NCI-H2227 (cell line): Measurements from ENCODE around the gene PARP12.

Source experiments
- DNase-seq: peaks from one replicate; lab custom pipeline; 2025; ENCODE audit not compliant: unreplicated experiment; lab: John Stamatoyannopoulos, UW

PARP12 gene

GRCh38 chr7:140060243-140060630, 2.5 kb downstream of the PARP12 start:
- no peak for DNase-seq

GRCh38 chr7:140059273-140060242, 3.2 kb downstream of the PARP12 start:
- DNase-seq, result peak; percentile 31

DNA sequence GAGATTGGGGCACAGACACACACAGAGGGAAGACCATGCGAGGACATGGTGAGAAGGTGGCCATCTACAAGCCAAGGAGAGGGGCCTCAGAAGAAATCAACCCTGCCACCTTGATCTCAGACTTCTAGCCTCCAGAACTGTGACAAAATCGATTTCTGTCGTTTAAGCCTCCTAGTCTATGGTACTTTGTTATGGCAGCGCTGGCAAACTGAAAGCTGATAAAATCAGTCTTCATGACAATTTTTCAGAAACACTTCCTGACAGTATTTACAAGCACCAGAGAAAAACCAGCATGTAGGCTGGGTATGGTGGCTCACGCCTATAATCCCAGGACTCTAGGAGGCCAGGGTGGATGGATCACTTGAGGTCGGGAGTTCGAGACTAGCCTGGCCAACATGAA, 4.2 kb downstream of the PARP12 start:
- DNase-seq, result no peak

DNA sequence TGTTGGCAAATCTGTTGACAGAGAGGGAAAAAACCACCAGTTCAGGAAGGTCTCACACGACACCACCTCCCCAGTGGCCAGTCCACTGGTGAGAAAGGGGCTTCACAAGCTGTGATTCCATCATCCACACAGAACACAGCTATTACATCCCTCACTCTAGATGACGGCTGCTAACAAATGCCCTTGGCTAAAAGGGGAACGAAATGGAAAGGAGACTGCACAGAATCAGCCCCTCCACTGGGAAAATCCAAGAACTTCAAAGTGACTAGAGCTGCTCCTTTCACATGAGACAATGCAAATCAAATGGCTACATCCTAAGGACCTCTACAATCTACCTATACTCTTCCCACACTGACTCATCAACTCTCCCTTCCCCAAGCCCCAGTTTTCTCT, 5.6 kb downstream of the PARP12 start:
- no peak for DNase-seq

GRCh38 chr7:140056431-140057142, 6.2 kb downstream of the PARP12 start:
- no peak for DNase-seq

DNA sequence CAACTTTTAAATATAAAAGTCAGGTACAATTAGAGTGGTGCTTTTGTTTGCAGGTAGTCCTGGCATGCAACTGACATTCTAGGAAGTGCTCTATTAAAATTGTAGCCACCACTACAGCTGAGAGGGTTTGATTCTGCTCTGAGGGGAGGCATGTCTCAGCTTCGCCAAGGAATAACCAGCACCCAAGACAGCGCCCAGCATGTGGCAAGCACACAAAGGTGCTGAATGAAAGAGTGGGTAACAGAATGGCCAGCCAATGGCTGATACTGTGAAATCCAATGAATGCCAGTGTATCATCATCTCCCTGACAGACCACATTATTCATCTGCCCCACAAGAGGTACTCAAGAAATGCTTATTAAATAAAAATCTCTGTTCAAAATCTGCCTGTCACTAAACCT, 6.9 kb downstream of the PARP12 start:
- no peak for DNase-seq

DNA sequence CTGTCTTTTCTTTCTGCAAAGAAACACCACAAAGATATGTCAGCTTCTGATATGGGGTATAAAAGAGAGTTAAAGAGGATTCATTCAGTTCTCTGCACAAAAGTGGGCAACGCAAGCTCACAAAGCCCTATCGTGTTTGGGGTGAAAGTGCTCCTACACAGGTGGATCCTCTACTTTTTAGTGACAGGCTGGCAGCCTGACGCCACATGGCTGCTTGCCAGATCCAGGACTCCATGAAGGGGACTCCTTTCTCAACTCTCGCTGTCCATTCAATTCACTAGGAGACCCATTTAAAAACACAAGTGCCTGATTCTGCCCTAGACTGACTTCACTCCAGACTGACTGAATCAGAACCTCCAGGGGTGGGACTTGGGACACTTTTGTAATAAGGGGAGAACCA, 8.0 kb downstream of the PARP12 start:
- DNase-seq, result no peak

- no peak for DNase-seq
Observed at GRCh38 chr7:140053812-140054539, 8.8 kb downstream of the PARP12 start.

DNA sequence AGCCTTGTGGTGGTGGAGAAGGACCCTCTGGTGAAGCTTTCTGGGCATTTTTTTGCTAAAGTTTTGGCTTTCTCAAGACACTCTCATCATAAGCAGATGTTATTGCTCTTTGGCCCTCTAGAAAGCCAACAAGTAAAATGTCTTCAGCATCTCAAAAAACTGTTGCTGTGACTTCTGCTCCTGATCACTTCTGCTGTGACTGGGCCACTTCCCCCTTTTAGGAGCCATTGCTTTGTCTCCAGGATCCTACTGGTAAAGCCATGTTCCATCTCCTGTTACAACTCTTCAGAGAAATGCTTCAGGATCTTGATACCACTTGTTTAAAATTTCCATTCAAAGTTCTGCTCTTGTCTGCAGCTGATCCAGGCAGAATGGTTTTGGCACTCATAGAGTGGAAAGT, 10.9 kb downstream of the PARP12 start:
- no peak for DNase-seq

DNA sequence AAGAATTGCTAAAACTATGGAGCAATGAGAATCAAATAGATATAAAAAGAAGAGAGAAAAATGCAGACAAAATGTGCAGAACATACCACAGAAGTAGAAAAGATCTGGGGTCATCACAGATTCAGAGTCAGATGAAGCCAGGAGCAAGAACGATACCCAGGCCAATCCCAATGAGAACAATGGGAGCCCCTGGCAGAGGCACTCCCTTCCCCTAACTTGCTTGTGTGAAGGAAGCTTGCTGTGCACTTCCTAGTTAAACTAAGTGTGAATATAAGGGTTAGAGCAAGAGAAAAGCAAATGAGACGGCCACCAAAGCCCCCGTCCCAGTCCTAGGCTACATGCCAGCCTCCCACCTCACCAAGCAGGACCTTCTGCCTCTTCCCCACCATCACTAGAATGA, 12.7 kb downstream of the PARP12 start:
- DNase-seq, result no peak

DNA sequence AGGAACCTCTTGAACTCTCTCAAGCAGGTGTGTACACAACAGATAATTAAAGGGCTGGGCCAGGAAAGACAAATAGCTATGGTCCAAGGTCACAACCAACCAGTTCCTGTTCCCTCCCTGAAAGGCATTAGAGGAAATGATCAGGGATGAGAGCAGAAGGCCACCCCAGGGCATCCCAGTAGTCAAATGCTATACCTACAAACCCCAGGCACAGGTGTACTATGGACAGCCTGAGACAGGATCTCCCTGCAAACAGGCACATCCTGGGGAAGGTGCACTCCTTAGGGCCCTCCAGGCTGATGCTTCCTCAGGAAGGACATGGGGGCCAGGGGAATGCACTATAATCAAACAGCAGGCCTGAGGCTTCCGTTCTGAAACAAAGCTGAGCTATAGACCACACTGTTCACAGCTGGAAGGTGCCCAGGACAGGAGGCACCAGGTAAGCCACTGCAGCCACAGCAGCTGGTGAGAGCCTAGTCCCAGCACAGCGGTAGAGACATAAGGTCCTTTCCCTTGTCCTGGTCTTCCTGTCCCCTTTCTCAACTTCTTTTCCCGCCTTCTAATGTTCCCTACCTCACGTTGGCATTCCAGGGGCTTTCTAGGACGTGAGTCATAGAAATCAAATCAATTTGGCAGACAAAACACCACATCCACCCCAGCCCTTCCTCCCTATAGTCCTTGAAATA, 13.3 kb downstream of the PARP12 start:
- no peak for DNase-seq

DNA sequence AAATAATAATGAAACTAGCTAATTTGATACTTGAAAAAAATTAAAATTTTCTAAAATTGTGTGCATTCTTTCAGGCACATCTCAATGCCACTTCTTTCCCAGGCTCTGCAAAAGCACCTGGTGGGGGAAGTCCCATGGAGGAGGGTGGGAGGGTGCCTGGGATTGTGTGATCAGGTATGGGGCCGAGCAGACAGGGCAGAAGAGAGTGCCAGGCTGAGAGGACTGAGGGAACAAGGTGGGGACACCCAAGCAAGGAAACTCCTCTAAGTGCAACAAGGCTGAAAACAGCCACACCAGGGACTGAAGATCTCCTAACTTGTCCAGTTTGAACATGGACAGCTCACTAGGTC, 13.8 kb downstream of the PARP12 start:
- no peak for DNase-seq

DNA sequence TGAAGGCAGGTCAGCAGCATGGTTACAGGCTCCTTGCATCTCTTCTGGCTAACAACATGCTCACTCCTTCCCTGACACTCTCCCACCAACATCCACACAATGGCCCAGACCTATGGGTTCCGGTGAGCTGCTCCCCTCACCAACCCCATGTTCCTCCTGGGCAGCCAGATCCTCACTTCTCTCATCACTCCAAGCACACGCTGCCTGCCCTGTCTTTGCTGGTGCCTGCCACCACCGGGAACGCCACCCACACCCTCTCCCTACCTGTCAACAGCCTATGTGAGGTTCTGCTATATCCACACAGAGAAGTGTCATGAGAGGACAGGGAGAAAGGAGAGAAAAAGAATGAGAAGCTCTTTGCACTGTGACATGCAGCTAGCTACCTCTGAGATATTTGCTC, 14.6 kb downstream of the PARP12 start:
- DNase-seq, result no peak

DNA sequence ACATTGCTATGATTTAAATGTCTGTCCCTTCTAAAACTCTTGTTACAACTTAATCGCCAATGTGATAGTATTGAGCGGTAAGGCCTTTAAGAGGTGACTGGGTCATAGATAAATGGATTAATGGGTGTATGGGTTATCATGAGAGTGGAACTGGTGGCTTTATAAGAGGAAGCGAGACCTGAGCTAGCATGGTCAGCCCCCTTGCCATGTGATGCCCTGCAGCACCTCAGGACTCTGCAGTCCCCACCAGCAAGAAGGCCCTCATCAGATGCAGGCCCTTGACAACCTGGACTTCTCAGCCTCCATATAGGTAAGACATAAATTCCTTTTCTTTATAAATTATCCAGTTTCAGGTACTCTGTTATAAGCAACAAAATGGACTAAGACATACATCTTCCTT, 15.6 kb downstream of the PARP12 start:
- DNase-seq, result no peak

DNA sequence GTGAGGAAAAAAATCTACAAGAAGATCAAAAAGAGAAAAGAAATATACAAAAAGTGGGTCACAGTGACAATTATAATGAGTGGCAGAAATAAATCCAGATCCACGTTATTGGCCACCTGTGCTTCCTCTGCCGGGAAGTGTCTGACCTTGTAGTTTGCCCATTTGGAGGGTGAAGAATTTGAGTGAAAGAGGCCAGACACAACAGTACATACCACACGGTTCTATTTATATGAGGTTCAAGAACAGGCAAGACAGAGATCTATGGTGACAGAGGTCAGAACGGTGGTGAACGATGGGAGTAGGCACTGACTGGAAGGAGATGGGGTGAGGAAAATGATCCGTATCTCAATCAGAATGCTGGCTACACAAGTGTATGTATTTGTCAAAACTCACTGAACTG, 17.1 kb downstream of the PARP12 start:
- no peak for DNase-seq

DNA sequence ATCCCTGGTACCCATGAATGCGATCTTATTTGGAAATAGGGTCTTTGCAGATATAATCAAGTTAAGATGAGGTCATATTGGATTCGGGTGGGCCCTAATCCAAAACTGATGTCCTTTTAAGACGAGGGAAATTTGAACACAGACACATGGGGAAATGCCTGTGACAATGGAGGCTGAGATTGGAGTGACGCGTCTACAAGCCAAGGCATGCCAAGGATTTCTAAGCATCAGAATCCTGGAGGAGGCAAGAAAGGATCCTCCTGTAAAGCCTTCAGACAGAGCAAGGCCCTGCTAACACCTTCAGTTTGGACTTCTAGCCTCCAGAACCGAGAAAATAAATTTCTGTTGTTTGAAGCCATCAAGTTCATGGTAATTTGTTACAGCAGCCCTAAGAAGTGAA, 18.5 kb downstream of the PARP12 start:
- DNase-seq, result no peak

- no peak for DNase-seq
Observed at GRCh38 chr7:140042386-140042670, 20.4 kb downstream of the PARP12 start.

DNA sequence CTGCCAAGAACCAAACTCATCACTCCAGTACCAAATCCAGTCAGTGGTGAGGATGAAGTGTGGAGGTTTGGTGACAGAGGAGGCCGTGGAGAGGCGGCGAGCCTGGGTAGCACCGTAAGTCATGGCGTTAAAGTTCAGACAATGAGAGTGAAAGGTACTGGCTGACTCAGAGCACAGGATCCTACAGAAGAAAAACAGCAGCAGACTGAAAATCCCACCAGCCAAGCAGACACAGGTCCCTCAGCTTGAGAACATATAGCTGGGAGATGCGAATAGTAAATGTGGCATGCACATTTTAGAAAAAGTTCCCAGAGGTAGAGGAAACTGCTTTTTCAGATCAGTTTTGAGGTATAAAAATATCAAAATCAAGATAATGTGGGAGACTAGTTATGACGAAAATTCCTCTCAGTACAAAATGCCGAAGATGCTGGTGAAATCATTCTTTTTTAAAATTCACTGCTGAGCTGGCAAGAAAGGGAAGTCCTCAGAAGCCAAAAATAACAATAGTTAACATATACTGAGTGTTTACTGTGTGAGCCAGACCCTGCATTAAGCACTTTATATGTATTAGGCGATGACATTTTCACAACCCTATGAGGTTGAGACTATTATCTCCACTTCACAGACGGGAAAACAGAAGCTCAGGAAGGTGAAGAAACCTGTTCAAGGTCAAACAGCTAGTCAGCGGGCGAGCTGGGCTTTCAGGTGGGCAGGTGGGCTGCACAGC, 20.9 kb downstream of the PARP12 start:
- no peak for DNase-seq

DNA sequence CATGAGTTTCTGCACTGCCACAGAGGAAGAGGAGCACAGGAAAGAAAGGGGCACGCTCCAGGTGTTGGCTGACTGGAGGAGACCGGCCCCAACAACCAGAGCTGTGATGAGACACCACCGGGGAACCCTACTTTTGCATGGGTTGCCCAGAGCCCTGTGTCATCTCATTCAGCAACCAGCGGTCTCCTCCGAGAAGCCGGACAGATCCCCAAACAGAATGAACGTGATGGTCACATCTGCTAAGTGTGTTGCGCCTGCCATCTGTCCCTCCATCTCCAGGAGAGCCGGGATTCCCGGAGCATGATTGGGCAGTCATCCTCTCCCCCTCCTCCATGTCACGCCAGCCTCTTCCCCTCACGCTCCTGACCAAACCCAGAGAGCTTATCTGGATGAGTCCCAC, 22.9 kb downstream of the PARP12 start:
- DNase-seq, result no peak

DNA sequence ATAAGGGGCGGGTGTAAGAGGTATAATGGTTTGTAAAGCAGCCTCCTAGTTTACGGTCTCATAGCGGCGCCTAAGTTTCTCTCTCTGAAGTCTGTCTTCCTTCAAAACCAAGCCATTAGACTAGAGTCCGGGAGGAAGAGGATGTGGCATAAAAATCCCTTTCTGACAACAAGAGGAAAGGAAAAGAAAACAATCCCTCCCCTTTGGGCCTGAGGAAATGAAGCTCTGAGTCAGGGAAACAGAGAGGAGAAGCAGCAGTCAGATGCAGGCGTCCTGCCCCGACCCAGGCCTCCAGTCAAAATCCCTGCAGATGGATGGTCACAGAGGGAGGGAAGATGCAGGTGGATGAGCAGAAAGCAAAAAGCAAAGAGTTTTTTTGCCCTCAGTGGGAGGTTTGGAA, 23.7 kb downstream of the PARP12 start:
- DNase-seq, result no peak
